ENCODE results near the gene SIDT1. TPM values are rescaled to one million over a fixed set of nuclear protein-coding genes. Genes with fewer than 3 reads are reported as not detected.
A peak's percentile ranks its signal among the peaks of the same experiment; 100 is the strongest.
"Not testable (repeated sequence)": the region's sequence is repeated elsewhere in the genome, so short reads cannot be mapped to it uniquely, and the experiment has no call there.

SIDT1 gene
- total RNA-seq, 1 experiment from 2014 or later: not detected

DNA sequence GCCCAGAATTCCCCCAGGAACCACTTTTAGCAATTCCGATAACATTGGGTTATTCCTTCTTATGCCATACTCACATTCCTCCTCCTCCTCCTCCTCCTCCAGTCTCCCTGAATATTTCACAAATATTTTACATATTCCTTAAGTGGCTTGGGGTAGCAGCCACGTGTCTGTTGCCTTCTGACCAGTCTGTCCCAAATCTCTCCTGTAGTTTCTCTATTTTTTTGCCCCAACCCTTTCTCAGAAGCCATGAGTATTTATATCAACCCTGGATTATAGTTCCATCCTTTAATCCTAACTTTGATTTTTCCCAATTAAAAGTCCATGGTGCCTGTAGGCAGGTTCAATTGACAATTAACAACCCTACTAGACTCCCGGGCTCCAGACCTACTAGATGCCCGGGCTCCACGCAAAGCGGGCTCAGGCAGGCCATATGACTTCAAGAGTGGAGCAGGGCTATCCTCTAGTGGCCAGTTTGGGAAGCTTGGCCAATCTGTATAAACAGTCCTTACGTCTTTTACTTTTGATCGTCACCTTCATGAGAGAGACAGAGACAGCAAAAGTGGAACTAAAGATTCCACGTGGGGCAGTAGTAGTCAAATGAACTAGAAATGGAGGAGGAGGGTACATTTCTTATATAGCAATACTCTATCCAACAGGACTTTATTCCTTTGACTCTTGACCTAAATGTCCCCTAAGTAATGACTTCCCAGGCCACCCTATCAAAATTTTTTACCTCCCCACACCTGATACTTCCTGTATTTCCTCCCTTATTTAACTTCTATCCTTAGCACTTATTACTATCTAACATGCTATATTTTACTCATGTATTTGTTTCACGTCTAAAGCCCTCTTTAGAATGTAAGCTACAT, 94.4 kb downstream of the SIDT1 start:
- peak; percentile 79 for DNase-seq
- Histone ChIP-seq H3K4me3 (ENCODE audit: insufficient read depth, low read depth, low read length) (no peak overlapping the region), H3K27me3 (ENCODE audit: control insufficient read depth, insufficient read depth, low read length) (no peaks in the 10 kb centered on the region), H3K36me3 (replicated peaks; ENCODE audit: control insufficient read depth, insufficient read depth, low read length) (no peaks in the 10 kb centered on the region)

DNA sequence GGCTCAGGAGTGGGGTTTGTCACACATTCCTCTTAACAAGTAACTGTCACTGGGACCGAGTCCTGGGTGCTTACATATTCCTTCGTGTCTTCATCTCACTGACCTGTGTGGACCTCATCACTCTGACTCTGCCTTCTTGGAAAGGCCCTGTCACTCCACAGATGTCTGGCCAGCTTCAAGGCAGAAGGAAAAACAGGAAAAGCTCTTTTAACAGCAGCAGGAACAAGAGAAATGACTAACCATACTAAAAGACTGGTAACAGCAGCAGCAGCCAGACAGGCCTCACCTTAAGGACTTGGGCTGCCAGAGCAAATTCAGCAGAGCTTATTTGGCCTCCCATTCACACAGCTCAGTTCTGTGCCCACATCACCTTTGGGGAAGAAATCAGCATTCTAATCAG, 96.0 kb downstream of the SIDT1 start:
- H3K36me3 ChIP-seq (replicated peaks; ENCODE audit: control insufficient read depth, insufficient read depth, low read length): no peaks in the 10 kb centered on the region
- DNase-seq: no peak
- H3K4me3 ChIP-seq (ENCODE audit: insufficient read depth, low read depth, low read length): no peak overlapping the region
- no peaks in the 10 kb centered on the region for H3K27me3 ChIP-seq (ENCODE audit: control insufficient read depth, insufficient read depth, low read length)

DNA sequence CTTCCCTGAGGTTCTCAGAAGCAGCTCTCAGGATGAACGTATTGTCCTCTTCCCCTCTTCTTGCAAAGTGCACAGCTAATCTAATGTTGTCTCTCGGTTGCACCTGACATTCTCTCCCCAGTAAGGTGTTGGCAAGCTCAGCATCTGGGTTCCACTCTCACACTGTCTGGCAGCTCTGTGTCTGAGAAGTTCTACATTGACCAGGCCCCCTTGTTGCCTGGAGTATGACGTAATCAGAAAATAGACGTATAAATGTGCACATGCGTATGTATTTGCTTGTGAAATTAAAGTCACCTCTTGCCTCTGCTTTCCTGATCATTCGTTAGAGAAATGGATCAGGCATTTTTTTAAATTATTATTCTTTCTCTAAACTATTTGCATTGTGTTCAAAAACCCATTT, 96.4 kb downstream of the SIDT1 start:
- Histone ChIP-seq H3K4me3 (ENCODE audit: insufficient read depth, low read depth, low read length) (no peak overlapping the region), H3K36me3 (replicated peaks; ENCODE audit: control insufficient read depth, insufficient read depth, low read length) (no peaks in the 10 kb centered on the region), H3K27me3 (ENCODE audit: control insufficient read depth, insufficient read depth, low read length) (no peaks in the 10 kb centered on the region)
- DNase-seq: no peak

DNA sequence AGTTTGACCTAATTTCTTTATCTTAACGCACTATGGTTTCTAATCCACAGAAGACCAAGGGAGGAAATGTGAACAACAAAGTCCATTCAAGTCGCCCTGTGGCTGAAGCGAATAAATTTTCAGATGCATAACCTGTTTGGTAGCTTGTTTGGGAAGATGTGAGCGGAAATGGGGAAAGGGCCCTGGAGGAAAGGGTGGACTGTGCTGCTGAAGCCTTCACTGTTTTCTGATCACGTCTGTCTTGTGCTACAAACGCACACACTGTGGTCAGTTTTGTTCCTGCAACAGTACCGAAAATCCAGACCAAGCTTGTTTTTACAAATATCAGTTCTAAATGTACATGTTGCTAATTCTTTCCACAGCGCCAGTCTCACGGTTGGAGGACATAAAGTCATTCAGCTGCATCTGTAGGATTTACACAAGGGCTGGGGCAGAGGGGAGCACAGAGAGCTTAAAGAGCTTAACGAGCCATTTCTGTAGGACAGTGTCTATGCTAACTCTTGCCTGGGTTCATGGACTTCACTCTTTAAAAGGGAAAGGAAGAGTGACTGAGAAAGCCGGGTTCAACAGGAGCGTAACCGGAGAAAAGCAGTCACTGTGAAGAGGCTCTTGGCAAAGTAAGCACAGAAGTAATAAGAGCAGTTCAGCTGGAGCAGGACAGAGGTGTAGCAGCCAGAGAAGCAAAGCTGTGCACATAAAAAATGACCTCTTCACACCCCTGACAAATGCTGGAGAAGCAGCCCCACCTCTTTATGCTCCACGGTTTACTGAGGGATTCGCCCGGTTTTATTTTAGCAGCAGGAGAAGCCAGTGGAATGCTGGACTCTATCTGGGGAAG, 97.4 kb downstream of the SIDT1 start:
- Histone ChIP-seq H3K27me3 (ENCODE audit: control insufficient read depth, insufficient read depth, low read length) (no peaks in the 10 kb centered on the region), H3K4me3 (ENCODE audit: insufficient read depth, low read depth, low read length) (no peak overlapping the region), H3K36me3 (replicated peaks; ENCODE audit: control insufficient read depth, insufficient read depth, low read length) (no peaks in the 10 kb centered on the region)
- DNase-seq: no peak

DNA sequence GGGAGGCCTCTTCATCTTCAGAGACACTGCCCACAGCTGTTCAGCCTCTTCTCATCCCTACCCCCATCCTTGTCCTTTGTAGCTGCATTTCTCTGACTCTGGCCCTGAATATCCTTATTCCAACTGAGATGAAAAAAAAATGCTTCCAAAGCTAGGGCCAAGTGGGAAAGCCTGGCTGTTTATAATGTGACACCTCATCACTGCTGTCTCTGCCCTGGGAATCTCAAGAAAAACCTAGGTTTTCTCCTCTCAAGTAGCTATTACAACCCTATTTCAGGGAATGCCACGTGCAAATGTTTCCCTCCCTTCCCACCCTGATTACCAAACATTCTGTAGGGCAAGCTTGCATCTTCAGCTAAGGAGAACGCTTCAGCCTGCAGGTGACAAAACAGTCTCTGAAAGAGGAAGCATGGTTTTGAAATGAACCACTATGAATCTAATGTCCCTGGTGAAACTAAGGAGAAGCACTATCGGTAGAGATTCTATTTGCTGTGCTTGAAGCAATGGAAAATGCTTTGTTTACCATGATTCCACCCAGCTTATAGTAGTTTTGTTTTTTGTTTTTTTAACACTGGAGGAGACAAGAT, 98.7 kb downstream of the SIDT1 start:
- H3K36me3 ChIP-seq (replicated peaks; ENCODE audit: control insufficient read depth, insufficient read depth, low read length): no peaks in the 10 kb centered on the region
- no peak overlapping the region for H3K4me3 ChIP-seq (ENCODE audit: insufficient read depth, low read depth, low read length)
- no peak for DNase-seq
- no peaks in the 10 kb centered on the region for H3K27me3 ChIP-seq (ENCODE audit: control insufficient read depth, insufficient read depth, low read length)

DNA sequence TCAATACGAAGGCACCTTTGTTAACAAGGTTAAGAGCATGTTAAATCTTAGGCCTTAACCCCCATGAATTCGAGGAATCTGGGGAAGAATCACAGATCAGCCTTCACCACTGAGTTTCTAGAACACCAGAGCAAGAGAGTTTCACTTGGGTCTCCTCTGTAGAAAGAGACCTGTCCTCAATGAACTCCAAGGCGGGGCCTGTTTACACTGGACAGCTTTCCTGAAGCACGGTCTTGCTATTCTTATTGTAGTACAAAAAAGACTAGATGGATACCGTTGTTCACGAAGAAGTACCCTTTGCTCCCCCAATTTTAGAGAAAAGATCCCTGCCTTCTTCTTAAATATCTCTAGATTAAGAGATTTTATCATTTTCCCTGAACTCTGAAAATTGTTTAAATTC, 99.2 kb downstream of the SIDT1 start:
- Histone ChIP-seq H3K4me3 (ENCODE audit: insufficient read depth, low read depth, low read length) (no peak overlapping the region), H3K27me3 (ENCODE audit: control insufficient read depth, insufficient read depth, low read length) (no peaks in the 10 kb centered on the region), H3K36me3 (replicated peaks; ENCODE audit: control insufficient read depth, insufficient read depth, low read length) (no peaks in the 10 kb centered on the region)
- DNase-seq: no peak

DNA sequence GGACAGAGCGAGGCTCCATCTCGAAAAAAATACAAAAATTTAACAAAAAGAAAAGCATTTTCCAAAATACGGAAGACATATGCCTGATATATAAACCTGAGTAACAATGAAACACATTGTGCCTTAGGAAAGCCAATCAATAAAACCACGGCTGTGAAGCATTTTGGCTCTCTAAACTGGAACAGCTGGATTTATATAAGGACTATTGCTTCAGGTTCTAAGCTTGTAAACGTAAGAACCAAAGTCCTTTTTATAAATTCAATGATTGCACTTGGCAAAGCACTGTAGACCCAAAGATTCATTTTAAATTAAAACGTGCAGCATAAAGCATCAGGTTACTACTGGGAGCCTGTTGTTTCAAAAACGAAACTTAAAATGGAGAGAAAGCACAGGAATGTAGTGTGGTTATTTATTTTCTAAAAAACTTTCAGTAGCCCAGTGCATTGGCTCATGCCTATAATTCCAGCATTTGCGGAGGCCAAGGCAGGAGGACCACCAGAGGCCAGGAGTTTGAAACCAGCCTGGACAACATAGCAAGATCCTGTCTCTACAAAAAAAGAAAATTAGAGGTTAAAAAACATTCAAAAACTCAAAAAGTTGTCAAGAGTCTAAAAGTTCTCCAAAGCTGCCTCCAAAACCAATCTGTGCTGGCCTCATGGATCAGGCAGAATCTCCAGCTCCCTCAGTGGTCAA, 102.6 kb downstream of the SIDT1 start:
- no peaks in the 10 kb centered on the region for H3K36me3 ChIP-seq (replicated peaks; ENCODE audit: control insufficient read depth, insufficient read depth, low read length)
- no peaks in the 10 kb centered on the region for H3K27me3 ChIP-seq (ENCODE audit: control insufficient read depth, insufficient read depth, low read length)
- DNase-seq: no peak
- H3K4me3 ChIP-seq (ENCODE audit: insufficient read depth, low read depth, low read length): no peak overlapping the region

DNA sequence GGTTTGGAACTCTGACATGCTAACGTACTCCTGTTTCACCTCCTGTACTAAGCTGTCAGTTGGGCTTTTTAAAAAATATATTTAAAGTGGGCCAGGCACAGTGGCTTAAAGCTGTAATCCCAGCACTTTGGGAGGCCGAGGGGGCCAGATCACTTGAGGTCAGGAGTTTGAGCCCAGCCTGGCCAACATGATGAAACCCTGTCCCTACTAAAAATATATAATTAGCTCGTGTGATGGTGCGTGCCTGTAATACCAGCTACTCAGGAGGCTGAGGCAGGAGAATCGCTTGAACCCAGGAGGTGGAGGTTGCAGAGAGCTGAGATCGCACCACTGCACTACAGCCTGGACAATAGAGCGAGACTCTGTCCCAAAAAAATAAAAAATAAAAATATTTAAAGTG, 103.7 kb downstream of the SIDT1 start:
- not testable (repeated sequence) for DNase-seq; H3K27me3 ChIP-seq (ENCODE audit: control insufficient read depth, insufficient read depth, low read length); H3K4me3 ChIP-seq (ENCODE audit: insufficient read depth, low read depth, low read length); H3K36me3 ChIP-seq (replicated peaks; ENCODE audit: control insufficient read depth, insufficient read depth, low read length)

DNA sequence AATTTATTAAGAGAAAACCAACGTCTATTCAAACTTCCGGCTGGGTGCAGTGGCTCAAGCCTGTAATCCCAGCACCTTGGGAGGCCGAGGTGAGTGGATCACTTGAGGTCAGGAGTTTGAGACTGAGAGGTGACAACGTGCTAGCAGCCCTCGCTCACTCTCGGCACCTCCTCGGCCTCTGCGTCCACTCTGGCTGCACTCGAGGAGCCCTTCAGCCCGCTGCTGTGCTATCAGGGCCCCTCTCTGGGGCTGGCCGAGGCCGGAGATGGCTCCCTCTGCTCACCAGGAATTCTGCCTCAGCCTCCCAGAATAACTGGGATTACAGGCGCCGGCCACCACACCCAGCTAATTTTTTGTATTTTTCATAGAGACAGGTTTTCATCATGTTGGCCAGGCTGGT, 105.4 kb downstream of the SIDT1 start:
- no peak overlapping the region for H3K4me3 ChIP-seq (ENCODE audit: insufficient read depth, low read depth, low read length)
- no peaks in the 10 kb centered on the region for H3K36me3 ChIP-seq (replicated peaks; ENCODE audit: control insufficient read depth, insufficient read depth, low read length)
- no peak for DNase-seq
- no peaks in the 10 kb centered on the region for H3K27me3 ChIP-seq (ENCODE audit: control insufficient read depth, insufficient read depth, low read length)

GRCh38 chr3:113638910-113639309, 106.6 kb downstream of the SIDT1 start:
- Histone ChIP-seq H3K36me3 (replicated peaks; ENCODE audit: control insufficient read depth, insufficient read depth, low read length) (no peaks in the 10 kb centered on the region), H3K4me3 (ENCODE audit: insufficient read depth, low read depth, low read length) (no peak overlapping the region), H3K27me3 (ENCODE audit: control insufficient read depth, insufficient read depth, low read length) (no peaks in the 10 kb centered on the region)
- no peak for DNase-seq

GRCh38 chr3:113643583-113643982, 111.2 kb downstream of the SIDT1 start:
- H3K27me3 ChIP-seq (ENCODE audit: control insufficient read depth, insufficient read depth, low read length): no peaks in the 10 kb centered on the region

GRCh38 chr3:113648524-113648923, 116.2 kb downstream of the SIDT1 start:
- H3K4me3 ChIP-seq (ENCODE audit: insufficient read depth, low read depth, low read length): no peak overlapping the region
- H3K36me3 ChIP-seq (replicated peaks; ENCODE audit: control insufficient read depth, insufficient read depth, low read length): no peaks in the 10 kb centered on the region
- DNase-seq: no peak
- no peaks in the 10 kb centered on the region for H3K27me3 ChIP-seq (ENCODE audit: control insufficient read depth, insufficient read depth, low read length)

More at GRCh38 chr3:113643583-113643982, 111.2 kb downstream of the SIDT1 start:
- no peaks in the 10 kb centered on the region for H3K36me3 ChIP-seq (replicated peaks; ENCODE audit: control insufficient read depth, insufficient read depth, low read length)
- H3K4me3 ChIP-seq (ENCODE audit: insufficient read depth, low read depth, low read length): no peak overlapping the region
- DNase-seq: no peak

- Histone ChIP-seq H3K36me3 (replicated peaks; ENCODE audit: control insufficient read depth, insufficient read depth, low read length) (no peaks in the 10 kb centered on the region), H3K4me3 (ENCODE audit: insufficient read depth, low read depth, low read length) (no peak overlapping the region), H3K27me3 (ENCODE audit: control insufficient read depth, insufficient read depth, low read length) (no peaks in the 10 kb centered on the region)
- no peak for DNase-seq
Measured at GRCh38 chr3:113649174-113649845, 117.0 kb downstream of the SIDT1 start.

DNA sequence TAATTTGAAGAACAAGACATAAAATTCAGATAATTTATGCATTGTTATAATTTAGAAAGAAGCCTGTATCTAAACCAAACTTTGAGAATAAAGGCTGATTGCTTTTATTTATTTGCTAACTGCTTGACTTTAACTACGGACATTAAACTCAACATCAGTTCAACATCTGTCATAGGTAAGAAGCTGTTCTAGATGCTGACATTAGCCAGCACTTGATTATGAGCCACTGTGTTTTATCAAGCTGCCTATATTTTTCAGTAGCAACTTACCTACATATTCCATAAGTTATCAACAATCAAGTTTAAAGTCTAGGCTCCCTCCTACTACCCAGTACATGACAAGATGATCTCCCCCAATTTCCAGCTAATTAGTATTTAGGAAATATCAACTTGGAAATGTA, 122.0 kb downstream of the SIDT1 start:
- DNase-seq: no peak
- 0 out of 2 replicates have a peak, but pooled peaks cover 1% of the 10 kb centered on the region for H3K36me3 ChIP-seq (replicated peaks; ENCODE audit: control insufficient read depth, insufficient read depth, low read length)
- no peaks in the 10 kb centered on the region for H3K27me3 ChIP-seq (ENCODE audit: control insufficient read depth, insufficient read depth, low read length)
- no peak overlapping the region for H3K4me3 ChIP-seq (ENCODE audit: insufficient read depth, low read depth, low read length)
